ENCODE measurements around the gene BDH1. TPM values are rescaled to one million over a fixed set of nuclear protein-coding genes. Genes with fewer than 3 reads are reported as not detected.
A peak's percentile ranks its signal among the peaks of the same experiment; 100 is the strongest.
"Not testable (repeated sequence)": the region's sequence is repeated elsewhere in the genome, so short reads cannot be mapped to it uniquely, and the experiment has no call there.

Gene BDH1
- polyA plus RNA-seq, 10 donors, result 2.1 to 7.2 (median 3.5) TPM

DNA sequence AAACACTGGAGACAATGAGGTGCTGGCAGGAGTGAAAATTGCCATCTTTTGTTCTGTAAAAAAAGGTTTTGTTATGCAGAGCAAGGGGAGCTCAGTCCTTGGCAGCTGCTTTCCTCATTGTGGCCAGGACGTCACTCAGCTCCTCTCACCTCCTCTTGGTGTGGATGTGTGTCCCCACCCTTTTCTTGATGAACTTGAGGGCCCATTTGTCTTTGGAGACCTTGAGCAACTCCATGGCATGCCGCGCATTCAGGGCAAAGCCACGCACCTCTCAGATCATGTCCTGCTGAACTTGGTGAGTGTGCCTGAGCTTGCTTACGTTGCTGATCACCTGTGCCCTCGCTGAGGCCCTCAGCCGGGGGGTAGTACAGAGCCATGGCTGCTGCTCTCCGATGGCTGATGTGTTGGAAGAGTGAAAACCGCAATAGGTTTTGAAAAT, 24.5 kb upstream of the BDH1 start:
- DNase-seq, result no peak

- no peak for DNase-seq
Observed at GRCh38 chr3:197578376-197578775, 22.6 kb upstream of the BDH1 start.

GRCh38 chr3:197577366-197578074, 21.8 kb upstream of the BDH1 start:
- DNase-seq, result no peak

DNA sequence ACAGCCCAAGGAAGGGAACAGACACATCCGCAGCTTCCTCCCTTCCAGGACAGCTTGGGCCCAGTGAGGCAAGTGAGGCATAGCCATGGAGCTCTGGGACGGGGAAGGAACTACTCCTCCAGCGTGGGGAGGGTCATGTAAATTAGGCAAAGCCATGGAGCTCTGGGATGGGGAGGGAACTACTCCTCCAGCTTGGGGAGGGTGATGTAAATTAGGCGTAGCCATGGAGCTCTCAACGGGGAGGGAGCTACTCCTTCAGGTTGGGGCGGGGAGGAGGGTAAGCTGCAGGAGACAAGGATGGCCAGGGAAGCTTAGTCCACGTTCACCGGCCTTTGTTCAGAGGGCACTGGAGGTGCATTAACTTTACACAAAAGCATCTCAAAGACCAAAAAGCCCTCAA, 21.1 kb upstream of the BDH1 start:
- no peak for DNase-seq

- no peak for DNase-seq
Observed at GRCh38 chr3:197575362-197575761, 19.6 kb upstream of the BDH1 start.

- not testable (repeated sequence) for DNase-seq
Observed at GRCh38 chr3:197574396-197574991, 18.7 kb upstream of the BDH1 start.

DNA sequence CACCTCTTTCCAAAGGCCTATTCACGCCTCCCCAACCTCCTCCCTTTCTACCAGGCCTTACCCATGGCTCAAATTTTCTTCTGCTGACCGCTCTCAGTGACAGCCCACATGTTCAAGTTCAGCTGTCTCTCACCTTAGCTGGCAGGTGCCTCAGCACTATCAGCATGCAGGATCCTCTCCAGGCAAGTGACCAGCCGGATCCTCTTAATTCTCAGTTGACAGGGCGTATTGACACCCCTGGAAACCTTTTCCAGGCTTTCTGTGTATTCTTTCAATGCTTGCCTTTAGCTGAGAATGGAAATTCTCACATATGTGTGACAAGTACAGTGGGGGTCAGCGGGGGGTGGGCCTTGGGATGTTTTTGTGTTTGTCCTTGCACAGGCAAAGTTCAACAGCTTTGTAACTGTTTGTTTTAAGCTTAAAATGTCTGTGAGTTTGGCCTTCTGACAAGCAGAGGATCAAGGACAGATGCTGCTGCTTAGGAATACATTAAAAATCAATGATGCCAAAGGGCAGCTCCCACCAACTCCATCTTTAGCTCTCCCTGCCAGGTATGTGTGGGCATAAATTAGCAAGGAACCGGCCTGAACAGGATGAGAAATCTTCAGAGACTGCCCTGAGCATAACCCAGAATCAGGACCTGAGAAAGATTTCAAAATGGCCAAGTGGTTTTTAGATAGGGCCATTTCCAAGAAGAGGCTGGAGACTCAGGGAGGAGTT, 17.4 kb upstream of the BDH1 start:
- no peak for DNase-seq

DNA sequence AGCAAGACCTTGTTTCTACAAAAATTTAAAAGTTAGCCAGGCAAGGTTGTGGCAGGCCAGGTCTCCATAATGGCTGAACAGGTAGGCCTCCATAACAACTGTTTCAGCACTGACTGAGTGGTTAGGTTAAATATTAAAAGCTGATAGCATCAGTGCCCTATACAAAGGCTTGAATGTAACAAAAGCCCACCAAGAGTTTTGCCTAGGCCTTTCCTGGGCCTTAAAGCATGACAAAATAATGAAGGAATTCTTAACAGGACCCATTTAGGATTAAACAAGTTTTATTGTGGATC, 16.1 kb upstream of the BDH1 start:
- DNase-seq, result not testable (repeated sequence)

GRCh38 chr3:197571074-197571879, 15.5 kb upstream of the BDH1 start:
- not testable (repeated sequence) for DNase-seq

DNA sequence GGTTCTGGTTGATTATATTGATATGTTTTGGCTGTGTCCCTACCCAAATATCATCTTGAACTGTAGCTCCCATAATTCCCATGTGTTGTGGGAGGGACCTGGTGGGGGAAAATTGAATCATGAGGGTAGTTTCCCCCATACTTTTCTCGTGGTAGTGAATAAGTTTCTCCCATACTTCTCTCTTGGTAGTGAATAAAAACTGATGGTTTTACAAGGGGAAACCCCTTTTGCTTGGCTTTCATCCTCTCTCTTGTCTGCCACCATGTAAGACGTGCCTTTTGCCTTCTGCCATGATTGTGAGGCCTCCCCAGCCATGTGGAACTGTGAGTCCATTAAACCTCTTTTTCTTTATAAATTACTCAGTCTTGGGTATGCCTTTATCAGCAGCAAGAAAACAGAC, 13.7 kb upstream of the BDH1 start:
- not testable (repeated sequence) for DNase-seq

GRCh38 chr3:197567904-197568681, 12.3 kb upstream of the BDH1 start:
- no peak for DNase-seq

GRCh38 chr3:197566155-197566554, 10.4 kb upstream of the BDH1 start:
- DNase-seq, result not testable (repeated sequence)

- no peak for DNase-seq
Observed at GRCh38 chr3:197564097-197564843, 8.5 kb upstream of the BDH1 start.

DNA sequence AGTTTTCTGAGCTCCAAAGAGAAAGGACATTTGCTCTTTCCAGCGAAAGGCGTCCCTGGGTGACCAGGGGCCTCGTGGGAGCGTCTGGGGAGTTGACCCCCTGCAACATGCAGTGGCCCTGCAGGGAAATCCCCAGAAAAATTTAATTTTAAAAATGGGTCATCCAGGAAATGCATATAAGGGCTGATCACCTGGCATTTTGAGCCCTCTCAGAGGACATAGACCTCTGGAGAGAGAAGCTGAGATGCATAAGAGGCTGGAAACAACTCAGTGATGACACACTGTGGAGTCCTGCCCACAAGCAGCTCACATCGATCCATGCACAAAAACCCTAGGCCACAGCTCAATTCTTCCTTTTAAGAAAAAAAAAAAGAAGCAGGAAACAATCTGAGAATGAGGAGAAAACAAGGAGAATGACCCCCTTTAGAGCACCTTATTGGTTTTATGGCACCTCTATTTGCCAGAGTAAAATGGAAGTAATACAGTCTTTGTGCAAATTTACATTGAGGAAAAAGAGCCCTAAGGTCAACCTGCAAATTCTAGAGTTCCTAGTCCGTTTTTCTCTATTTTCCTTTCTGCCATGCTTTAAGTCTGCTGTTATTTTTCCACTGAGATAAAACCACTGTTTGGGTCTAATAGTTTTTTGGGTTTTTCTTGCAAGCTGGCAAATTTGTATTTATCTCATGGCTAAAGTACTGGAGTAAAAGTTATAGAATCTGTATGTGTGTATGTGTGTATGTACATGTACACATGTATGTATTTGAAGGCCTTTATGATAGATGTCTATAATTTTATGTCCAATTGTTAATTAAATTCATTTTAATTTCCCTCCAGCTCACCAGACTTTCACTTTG, 6.9 kb upstream of the BDH1 start:
- no peak for DNase-seq

DNA sequence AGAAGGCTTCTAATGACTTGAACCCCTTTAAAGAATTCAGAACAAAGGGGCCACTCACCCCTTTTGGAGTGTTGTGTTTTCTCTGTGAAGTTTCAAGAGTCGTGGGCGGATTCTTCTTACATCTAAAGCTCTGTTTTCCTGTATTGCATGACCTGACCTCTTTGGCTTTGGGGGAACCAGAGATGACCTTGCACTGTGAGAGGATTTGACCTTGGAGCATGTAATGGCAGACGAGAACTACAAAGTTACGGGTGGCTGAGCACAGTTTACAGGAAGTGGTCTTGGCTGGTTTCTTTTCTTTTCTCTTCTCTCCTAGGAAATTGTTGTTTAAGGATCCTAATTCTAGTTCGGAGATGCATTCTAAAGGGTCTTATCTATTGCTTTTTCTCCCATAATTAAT, 6.2 kb upstream of the BDH1 start:
- no peak for DNase-seq

GRCh38 chr3:197559651-197560050, 3.9 kb upstream of the BDH1 start:
- DNase-seq, result no peak

GRCh38 chr3:197554562-197555280, 1.0 kb downstream of the BDH1 start:
- DNase-seq, result peak; percentile 92 to 97 (median 94)

DNA sequence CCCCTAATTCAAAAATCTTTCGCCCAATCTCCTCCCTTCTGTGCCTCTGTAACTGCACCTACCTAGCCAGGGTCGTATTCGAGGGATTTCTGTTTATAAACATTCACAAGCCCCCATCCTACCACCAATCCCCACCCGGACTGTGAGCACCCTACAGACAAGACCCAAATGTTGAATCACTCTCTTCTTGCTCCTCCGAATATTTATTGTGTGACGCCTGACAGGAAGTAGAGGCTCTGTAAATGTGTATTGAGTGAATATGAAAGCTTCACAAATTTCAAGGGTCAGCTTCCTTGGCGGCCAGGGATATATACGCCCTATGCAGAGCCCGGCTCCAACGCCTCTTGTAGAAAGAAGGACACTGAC, 1.6 kb downstream of the BDH1 start:
- DNase-seq, result no peak

GRCh38 chr3:197552198-197552597, 3.6 kb downstream of the BDH1 start:
- no peak for DNase-seq

Measured in muscle of back (tissue), 11 donors.